GM10248 (cell line): ENCODE data around the gene RARA.

Experiments used
- CTCF ChIA-PET: fragments of 300-600 bp; sonication (Branson Sonifier 250); formaldehyde crosslinking; extraction: SDS; loops from one replicate; lab custom pipeline; 2021; ENCODE audit warnings: antibody characterized with exemption; lab: Yijun Ruan, JAX
- POLR2A ChIA-PET: fragments of 350-650 bp; sonication (Branson Sonifier 250); formaldehyde crosslinking; extraction: SDS; loops from one replicate; lab custom pipeline; 2020; ENCODE audit warnings: antibody characterized with exemption; lab: Yijun Ruan, JAX
- DNase-seq: peaks from one replicate; pipeline ENCODE4 v3.0.0; 2012; ENCODE audit errors: extremely low spot score
- TF ChIP-seq, protein P1 (sequence below): IDR thresholded peaks from 2 replicates; pipeline ENCODE4 v1.5.1; 2012; ENCODE audit warnings: mild to moderate bottlenecking, low read depth; ENCODE audit errors: extremely low read depth, missing control alignments, control extremely low read depth

RARA gene

DNA sequence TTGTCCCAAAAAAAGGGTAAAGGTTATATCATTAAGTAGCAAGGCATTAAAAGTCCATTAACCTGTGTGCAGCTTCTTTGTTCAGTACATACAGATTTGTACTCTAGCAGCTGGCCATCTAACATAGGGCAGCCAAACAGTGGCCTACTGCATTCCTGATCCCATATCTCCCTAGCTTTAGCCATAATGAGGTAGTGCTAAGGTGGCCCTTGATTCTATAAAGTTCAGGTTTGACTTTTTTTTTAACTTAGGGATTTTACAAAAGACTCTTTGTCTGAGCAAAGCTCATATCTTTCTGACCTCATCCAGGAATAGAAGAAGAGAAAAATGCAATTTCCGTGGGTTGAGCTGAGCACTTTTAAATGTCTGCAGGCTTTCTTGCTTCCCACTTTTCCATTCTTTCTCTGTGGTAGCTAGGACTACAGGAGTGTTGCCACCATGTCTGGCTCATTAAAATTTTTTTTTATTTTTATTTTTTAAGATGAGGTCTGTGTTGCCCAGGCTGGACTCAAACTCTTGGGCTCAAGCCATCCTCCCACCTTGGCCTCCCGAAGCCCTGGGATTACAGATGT, 40.8 kb upstream of the RARA start:
- TF ChIP-seq, protein P1, sequence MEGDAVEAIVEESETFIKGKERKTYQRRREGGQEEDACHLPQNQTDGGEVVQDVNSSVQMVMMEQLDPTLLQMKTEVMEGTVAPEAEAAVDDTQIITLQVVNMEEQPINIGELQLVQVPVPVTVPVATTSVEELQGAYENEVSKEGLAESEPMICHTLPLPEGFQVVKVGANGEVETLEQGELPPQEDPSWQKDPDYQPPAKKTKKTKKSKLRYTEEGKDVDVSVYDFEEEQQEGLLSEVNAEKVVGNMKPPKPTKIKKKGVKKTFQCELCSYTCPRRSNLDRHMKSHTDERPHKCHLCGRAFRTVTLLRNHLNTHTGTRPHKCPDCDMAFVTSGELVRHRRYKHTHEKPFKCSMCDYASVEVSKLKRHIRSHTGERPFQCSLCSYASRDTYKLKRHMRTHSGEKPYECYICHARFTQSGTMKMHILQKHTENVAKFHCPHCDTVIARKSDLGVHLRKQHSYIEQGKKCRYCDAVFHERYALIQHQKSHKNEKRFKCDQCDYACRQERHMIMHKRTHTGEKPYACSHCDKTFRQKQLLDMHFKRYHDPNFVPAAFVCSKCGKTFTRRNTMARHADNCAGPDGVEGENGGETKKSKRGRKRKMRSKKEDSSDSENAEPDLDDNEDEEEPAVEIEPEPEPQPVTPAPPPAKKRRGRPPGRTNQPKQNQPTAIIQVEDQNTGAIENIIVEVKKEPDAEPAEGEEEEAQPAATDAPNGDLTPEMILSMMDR: no peak
- ChIA-PET POLR2A (no interaction called here), CTCF (interaction anchor here (0.9 to 1.2 kb wide), 6 partner anchors 8 to 66 kb away, joined by 3 to 6 read pairs (median 4); no protein-coding TSS in a partner anchor)
- no peak for DNase-seq

DNA sequence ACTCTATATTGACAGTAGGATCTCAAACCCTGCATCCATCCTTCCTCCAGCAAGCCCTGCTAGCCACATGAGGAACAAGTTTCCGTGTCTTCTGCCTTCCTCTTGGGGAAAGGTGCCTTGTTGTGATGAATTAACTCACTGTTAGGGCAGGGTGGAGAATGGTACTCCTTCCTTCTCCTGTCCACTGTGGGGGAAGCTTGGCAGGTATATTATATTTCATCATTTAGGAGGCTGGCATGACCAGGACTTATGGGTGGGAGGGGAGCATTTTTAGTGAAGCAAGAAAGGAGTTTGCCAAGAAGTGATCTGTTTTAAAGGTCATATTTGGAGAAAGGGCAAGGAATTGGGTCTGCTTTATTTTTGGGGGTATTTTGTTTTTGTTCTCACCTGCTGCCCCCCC, 30.6 kb upstream of the RARA start:
- TF ChIP-seq, protein P1: no peak
- CTCF ChIA-PET: interaction anchor here (1.1 to 1.4 kb wide), 2 partner anchors 21 to 80 kb away, joined by 3 read pairs; no protein-coding TSS in a partner anchor
- POLR2A ChIA-PET: no interaction called here
- no peak for DNase-seq

DNA sequence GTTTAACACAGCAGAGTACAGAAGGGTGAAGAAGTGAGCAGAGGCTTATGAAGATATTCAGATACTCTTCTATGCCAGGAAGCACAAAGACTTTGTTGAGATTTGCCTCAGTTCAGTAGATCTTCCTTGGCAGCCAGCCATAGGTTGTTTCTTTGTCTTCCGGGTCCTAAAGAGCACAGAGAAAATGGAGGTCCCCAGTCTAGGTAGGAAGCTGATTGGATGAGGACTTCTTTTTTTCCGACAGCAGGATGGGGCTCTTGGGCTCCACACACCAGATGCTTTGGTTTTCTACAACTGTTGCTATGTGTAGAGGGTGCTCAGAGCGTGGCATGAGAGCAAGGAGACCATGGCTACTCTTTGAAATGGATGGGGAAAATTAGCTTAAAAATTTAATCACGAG, 29.6 kb upstream of the RARA start:
- CTCF ChIA-PET: no interaction called here
- POLR2A ChIA-PET: no interaction called here
- TF ChIP-seq, protein P1: no peak
- no peak for DNase-seq

DNA sequence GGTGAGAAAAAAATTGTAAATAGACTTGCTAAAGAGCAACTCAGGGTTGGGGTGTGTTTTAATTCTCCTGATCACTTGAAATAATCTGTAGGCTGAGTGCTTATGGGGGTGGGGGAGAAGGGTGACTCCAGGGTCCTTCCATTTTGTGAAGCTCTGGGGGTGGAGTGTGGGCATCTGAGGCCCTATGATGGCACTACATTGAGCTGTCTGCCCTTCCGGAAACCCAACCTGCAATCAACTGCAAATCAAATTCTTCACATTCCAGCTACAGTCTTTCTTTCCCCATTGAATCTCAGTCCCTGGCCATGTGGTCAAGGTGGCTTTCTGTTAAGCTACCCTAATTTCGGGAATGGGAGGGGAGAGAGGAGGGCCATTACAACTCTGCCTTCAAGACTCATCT, 27.3 kb upstream of the RARA start:
- no peak for DNase-seq
- POLR2A ChIA-PET: no interaction called here
- CTCF ChIA-PET: interaction anchor here (0.9 to 1.9 kb wide), 7 partner anchors 9 to 170 kb away, joined by 3 to 7 read pairs (median 4); no protein-coding TSS in a partner anchor
- TF ChIP-seq, protein P1: no peak

DNA sequence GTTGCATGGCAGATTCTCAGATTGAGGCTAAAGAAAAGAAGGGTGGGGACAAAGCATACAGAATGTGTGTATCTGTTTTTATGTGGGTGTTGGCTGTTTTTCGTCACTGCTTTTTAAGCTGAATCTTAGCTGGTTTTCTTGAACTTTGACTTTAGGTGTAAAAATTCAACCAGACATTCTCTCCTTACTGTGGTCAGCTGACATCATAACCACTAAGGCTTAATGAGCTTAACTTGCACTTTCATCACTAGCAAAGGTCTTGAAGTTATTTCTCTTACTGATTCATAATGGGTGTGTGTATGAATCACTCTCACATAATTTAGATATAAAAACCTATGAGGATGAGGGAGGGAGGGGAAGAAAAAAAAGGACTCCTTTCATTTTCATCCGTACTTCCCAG, 25.3 kb upstream of the RARA start:
- TF ChIP-seq, protein P1: no peak
- ChIA-PET POLR2A (interaction anchor here (0.7 kb wide), 1 partner anchor 36 kb away, joined by 6 read pairs; no protein-coding TSS in a partner anchor), CTCF (interaction anchor here (1.0 to 1.8 kb wide), 8 partner anchors 12 to 257 kb away, joined by 3 to 6 read pairs (median 4); no protein-coding TSS in a partner anchor)
- DNase-seq: no peak

DNA sequence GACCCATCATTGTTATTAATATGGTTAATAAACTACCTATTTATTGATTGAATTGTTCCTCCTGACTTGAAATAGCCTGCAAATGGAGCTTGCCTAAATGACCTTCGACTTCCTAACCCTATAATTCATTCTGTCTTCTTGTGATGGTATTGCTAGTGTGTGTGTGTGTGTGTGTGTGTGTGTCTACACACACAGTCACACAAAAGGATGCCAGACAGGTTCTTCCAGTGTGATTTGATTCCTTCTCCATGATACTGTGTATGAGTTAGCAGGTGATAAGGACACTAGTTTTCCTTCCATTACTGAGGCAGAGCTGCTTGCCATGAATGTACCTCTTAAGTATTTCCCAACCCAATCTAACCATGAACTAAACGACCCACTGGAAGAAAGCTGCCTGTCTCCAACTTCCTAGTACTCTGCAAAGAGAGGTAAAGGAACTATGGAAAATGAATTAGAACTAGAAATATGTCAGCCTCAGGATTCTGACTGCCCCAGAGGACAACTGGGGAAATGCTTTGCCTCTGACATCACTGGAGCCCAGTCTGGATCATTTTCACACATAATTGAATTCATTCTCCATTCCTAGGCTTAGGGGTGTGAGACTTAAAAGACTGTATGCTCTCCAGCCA, 24.8 kb upstream of the RARA start:
- no peak for DNase-seq
- CTCF ChIA-PET: interaction anchor here (1.0 to 2.0 kb wide), 11 partner anchors 13 to 258 kb away, joined by 3 to 6 read pairs (median 3); no protein-coding TSS in a partner anchor
- POLR2A ChIA-PET: interaction anchor here (0.7 kb wide), 1 partner anchor 1404 kb away, joined by 3 read pairs; no protein-coding TSS in a partner anchor
- TF ChIP-seq, protein P1: no peak
